Activated CD8-positive, alpha-beta memory T cell treated with anti-CD3 and anti-CD28 coated beads, Interleukin-2, amount 50 U/mL, for 24 hours (primary cell): ENCODE results near the gene MYO7B.

Source experiments
- DNase-seq: peaks from one replicate; pipeline ENCODE4 v3.0.0-alpha.2; 2020; ENCODE audit errors: extremely low read depth

Gene MYO7B

GRCh38 chr2:127535422-127535901 is at the start of gene MYO7B:
Gene MYO7B, plus strand, starts transcription at chr2:127535683. Its CDS starts 24,040 bp downstream, at chr2:127559723.
- DNase-seq = no peak

DNA sequence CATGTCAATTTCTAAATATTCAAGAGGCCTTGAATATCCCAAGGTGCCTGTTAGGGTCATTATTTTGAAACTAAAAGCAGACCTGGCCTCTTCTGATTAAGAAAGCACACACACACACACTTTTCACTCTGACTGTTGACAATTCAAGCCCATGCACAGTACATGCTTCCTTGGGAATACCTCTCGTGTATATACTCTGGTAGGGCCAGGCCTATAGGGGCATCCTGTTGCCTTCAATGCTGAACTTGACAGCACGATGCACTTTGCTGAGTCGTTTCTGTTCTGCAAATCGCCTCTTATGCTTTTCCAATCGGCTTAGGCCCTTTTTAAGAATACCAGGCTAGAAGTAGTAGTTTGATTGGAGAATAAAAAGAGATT is 49.8 kb upstream of the MYO7B start:
- DNase-seq = no peak

DNA sequence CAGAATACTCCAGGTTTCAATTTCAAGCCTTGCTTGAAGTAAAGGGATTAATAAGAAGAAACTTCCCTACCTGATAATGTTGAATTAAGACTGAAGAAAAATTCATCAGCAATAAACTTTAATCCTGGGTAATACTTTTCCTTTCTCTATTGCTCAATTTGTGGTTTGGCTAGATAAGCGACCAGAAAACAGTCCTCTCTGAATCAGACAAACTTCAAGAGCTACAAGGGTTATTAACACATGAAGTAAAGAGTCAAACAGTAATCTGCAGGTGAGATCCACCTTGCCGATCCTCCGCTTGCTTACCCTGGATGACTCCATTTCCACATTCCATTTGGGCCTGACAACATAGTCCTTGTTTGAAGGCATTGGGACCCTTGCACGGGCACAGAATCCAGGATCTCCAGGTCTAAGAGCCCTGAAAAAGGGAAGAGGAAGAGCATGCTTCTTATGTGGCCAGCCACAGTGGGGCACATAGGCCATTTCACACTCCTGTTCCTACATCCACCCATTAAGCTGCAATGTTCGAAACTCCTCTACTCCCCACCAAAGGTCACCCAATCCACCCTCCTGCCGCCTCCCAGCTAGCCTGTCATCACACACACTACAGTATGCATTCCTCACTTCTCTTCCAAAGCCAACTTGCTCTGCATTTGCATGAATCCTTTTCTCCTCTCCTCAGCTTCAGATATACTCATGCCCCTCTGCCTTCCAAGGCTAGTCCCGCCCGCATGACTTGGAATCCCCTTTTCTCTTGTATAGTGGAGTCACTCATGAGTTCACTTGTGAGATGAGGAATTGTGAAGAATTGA is 49.0 kb upstream of the MYO7B start:
- no peak for DNase-seq

GRCh38 chr2:127490283-127490682 is 45.2 kb upstream of the MYO7B start:
- no peak for DNase-seq

GRCh38 chr2:127498386-127498785 is 37.1 kb upstream of the MYO7B start:
- DNase-seq = no peak

DNA sequence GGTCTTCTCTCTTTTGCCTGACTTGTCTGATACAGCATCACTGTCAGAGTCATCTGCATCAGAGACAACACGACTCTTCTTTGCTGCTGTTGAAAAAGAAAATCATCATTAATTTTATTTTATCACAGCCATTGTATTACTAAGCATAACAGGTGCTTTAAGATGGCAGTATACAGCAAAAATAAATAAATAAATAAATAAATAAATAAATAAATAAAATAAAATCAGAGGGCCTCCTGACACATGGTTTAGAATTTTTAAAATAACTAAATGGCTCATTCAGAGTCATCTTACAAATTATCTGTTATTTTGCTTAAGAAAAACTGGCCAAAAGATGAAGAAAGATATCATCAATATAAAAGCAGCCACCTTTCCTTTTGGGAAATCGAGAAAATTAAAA is 32.0 kb upstream of the MYO7B start:
- DNase-seq = no peak

DNA sequence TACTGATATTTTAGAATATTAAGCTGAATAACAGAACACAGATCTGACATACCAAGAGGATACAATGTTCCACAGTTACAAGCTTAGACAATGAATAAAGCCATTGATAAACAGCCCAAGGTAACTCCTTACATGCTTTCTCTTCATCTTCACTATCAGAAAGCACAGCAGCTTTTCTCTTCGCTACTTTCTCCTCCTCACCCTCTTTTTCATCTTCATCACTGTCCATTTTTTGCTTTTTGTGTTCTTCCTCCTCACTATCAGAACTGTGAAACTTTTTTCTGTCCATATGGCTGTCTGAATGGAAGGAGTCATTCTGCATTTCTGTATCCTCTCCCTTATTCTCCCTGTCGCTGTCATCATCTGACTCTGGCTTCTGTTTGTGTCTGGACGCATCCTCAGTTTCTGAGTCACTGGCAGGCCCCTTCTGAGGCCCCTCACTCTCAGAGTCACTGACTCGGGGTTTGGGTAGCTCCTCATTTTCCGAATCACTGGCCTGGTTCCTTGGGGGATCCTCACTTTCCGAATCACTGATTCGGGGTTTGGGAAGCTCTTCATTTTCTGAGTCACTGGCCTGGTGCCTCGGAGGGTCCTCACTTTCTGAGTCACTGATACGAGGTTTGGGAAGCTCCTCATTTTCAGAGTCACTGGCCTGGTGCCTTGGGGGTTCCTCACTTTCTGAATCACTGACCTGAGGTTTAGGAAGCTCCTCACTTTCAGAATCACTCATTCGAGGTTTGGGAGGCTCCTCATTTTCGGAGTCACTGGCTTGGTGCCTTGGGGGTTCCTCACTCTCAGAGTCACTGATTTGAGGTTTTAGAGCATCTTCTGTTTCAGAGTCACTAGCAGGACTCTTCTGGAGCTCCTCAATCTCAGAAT is 30.7 kb upstream of the MYO7B start:
- DNase-seq = no peak

- no peak for DNase-seq
Measured at GRCh38 chr2:127506510-127506909, 29.0 kb upstream of the MYO7B start.

DNA sequence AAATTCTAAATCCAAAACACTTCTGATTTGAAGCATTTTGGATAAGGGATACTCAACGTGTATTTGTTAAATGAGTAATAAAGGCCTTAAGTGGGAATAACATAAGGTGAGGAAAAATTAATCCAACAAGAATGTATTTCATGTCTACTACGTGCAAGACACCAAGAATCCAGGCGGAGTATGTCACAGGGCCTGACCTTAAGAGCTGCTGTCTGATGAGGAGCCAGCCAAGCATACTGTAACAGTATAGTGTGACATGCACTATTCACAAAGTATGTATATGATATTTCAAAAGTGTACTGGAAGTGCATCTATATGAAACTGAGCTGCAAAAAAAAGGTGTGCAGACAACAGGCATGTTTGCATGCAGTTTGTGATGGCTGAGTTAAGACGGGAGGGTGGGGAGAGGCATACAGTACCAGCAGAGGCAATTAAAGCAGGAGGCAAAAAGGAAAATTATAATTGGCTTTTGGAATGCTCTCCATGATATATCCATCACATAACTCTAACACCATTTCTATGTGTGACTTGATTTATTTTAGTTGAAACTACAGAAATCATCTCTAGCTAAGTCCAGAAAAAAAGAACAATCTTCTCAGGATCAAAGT is 27.4 kb upstream of the MYO7B start:
- no peak for DNase-seq

DNA sequence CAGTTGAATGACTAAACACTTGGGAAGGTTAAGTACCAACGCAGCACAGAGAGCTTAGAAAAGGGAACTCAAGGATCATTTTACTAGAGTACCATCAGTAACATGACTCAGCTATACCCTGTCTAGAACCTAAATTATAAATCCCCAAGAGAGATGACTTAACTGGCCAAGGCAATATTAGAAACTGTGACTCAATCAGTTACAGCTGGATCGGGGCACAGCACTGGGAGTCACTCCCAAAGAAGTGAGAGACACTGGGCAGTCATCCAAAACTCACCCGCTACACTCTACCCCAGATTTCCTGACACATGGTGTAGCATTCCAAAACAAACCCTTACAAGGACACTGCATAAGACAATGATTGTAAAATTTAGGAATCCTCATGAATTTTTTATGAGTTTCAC is 26.9 kb upstream of the MYO7B start:
- DNase-seq = no peak

DNA sequence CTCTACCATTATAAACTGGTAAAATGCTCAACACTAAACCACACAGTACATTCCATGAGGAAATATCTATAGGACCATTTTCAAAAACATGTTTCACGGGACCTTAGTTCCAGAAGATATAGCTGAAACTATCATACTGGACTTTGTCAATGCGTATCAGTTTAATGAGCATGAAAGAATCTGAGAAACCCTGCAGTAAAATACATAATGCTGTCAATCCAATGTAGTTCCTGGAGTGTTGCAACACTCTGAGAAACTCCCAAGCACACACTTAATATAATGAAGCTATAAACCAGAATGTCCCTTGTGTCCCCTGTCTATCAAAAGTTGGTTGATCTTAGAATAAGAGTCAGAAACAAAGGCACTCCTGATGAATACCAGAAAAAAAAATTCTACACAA is 25.4 kb upstream of the MYO7B start:
- no peak for DNase-seq

GRCh38 chr2:127511090-127511695 is 24.3 kb upstream of the MYO7B start:
- no peak for DNase-seq

GRCh38 chr2:127511917-127512316 is 23.6 kb upstream of the MYO7B start:
- no peak for DNase-seq

DNA sequence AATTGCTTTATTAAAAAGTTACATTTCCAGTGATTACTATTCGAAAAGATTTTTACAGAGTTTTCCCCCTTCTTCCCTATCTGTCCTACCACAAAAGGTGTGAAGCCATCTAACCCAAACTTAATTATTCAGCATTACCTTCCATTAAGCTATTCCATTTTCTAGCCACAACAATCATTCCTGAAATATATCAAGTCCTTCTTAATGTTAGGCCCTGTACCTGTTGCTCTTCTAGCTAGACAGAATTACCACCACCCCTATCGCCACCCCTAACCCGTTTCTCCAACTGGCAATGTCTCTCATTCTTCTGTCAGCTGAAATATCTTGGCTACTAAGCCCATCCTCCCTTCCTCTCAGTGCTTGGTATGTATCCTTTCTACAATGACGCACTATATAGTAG is 23.1 kb upstream of the MYO7B start:
- DNase-seq = no peak

- no peak for DNase-seq
Measured at GRCh38 chr2:127514076-127514475, 21.4 kb upstream of the MYO7B start.

- no peak for DNase-seq
Measured at GRCh38 chr2:127514485-127514884, 21.0 kb upstream of the MYO7B start.

DNA sequence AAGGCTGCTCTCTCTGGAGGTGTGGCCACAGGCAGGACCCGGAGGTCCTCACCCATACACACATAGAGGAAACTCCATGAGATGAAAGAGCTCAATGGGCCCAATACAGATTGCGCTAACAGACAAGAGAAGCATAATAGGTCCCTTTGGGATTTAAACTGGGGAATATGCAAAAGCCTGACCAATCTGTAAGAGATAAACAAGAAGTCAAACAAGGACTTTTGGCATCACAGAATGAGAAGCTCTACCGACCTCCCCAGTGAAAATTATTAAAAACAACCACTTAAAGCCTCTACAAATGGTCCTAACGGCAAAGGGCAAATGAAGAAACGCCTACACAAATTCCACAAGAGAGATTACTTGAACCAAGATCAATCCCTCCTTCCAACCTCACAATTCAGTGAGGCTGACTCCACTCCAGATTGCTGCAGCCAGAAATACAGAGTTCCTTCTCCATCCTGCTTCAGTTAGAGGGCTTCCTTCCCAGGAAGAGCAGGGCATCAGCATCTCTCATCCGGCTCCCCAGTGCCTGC is 20.0 kb upstream of the MYO7B start:
- DNase-seq = no peak

GRCh38 chr2:127516041-127516762 is 19.3 kb upstream of the MYO7B start:
- no peak for DNase-seq

GRCh38 chr2:127517465-127517864 is 18.0 kb upstream of the MYO7B start:
- no peak for DNase-seq

- DNase-seq = no peak
Measured at GRCh38 chr2:127520424-127520823, 15.1 kb upstream of the MYO7B start.
